CD4-positive, alpha-beta T cell treated with Interleukin-4 for 4 hours (primary cell): ENCODE measurements around the gene PASK.

Experiments
- DNase-seq: peaks from one replicate; pipeline ENCODE4 v3.0.0-alpha.2; 2020

The PASK gene

DNA sequence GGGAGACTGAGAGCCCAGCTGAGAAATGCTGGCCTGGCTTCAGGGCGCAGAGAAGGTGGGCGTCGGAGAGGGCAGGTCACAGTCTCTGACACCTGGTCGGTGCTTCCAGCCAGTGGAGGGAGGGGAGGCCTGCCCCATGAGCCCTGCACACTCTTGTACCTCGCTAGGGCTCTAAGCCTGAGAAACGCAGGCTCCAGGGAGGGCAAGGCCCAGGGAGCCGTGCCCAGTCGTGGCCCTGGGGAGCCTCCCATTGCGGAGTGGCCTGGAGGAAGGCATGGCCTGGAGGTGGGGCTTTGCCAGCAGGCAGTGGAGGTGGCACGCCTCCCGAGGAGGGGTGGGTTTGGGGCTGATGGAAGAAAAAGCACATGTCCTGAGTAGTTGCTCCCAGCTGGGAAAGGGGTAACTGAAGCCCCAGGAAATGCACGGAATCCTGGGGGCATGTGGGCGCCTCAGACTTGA is 86.2 kb downstream of the PASK start:
- DNase-seq, result no peak

DNA sequence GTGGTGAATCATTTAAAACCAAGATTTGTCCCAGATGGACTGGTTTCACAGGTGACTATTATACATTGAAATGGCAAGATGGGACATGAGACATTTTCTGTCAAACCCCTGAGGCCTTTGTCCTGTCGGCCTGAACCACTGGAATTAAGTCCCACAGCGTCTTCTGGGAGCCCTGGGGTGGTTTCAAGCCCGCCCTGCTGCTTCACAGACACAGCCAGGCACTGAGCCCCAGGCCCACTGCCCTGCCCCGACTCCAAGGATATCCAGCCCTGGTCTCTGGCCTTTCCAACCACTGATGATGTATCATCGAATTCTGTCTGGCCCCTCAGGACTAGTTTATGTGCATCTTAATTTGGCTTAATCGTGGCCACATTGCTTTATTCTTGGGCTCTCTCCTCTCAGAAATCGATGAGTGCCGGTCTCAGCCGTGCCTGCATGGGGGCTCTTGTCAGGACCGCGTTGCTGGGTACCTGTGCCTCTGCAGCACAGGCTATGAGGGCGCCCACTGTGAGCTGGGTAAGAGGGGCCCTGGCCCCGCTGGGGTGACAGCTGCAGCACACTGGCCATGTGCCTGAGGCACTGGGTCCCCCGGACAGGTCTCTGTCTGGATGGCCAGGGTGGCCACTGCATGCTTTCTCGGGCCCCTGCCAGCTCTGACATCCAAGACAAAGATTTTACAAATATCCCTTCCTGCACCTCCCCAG is 86.7 kb downstream of the PASK start:
- no peak for DNase-seq

DNA sequence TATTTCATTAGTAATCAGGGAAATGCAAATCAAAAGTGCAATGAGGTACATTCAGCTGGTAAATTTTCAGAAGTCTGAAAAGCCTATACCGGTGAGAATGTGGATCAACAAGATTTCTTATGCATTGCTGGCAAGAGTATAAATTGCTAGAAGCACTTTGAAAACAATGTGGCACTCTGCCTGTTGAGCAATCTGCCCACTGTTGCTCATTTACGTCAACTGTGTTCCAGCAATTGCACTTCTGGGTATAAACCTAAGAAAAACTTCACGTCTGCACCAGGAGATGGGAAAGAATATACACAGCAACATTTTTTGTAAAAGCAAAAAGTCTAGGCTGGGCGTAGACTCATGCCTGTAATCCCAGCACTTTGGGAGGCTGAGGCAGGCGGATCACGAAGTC is 88.0 kb downstream of the PASK start:
- no peak for DNase-seq
